Cortex of kidney (tissue), 1 donor: Measurements from ENCODE around the gene RANBP1.

Experiments used
- DNase-seq: peaks from one replicate; lab custom pipeline; 2025; lab: John Stamatoyannopoulos, UW

RANBP1 gene

GRCh38 chr22:20088263-20088648, 27.6 kb upstream of the RANBP1 start:
- DNase-seq, result no peak

DNA sequence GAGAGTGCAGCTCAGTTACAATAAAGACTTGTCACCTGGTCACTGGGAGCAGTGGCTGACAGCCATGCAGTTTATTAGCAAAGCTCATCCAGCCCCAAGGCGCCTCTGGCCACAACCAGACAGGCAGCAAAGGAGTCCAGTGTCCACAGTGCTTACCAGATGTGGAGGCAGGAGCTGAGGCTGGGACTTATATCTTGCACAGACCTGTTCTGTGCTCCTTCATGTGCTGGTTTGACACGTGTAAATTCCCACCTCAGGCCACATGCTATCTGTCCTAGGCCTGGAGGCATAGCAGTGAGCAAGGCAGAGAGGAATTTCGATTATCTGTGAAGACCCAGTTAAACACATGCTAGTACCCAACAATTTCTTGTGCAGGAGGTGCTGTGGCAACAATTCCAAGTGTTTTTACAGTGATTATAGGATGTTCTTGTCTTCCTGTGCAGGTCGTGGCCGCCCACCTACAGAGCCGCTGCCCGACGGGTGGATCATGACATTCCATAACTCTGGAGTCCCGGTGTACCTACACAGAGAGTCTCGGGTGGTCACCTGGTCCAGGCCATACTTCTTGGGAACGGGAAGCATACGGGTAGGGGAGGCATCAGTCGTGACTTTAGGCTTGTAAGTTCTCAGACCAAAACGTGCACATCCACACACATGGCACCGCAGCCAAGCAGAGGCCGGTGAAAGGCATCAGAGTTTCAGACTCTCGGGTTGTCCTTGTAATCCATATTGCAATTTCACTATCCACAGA, 26.5 kb upstream of the RANBP1 start:
- DNase-seq, result no peak

DNA sequence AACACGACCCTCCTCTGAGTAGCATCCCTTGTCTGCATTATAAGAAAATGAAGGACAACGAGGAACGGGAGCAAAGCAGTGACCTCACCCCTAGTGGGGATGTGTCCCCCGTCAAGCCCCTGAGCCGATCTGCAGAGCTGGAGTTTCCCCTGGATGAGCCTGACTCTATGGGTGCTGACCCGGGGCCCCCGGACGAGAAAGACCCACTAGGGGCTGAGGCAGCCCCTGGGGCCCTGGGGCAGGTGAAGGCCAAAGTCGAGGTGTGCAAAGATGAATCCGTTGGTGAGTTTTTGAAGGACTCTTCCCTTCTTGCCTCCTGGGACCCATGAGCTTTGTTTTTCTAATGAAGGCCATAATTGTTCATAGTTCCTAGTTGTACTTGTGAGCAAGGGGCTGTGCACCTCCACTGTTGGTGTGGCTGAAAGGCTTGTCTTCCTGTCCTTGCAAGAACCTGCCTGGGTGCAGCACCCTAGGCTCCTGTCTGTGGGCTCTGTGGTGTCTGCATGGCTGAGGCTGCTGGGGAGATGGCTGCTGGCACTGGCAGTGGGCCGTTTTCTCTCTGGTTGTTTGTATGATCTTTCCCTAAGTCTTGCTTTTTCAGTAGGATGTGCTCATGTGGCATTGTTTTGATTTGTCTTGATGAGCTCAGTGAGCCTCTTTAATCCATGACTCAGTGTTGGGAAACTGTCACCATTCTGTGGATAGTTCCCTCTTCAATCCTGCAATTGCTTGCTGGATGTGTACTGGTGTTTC, 25.8 kb upstream of the RANBP1 start:
- no peak for DNase-seq

DNA sequence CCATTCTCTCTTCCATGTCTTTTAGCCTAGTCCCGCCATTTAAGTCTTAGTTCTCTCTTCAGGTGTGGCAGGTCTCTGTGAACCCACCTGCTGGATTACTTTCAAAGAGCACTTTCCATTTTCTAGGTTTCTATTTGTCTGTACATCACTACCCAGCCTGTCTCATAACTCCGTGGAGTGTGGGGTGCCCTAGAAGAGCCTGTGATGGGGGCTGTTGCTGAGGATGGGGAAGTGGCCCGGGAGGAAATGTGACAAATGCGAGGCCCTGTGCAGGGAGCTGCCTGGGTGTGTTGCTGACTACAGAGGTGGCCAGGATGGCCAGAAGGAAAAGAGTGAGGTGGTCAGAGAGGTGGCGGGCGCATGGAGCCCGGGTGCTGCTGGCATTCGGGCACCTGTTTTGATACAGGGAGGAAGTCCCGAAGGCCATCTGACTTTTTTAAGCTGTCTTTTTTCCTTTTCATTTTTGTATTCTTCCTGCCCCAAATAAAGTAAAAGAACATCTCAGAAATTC, 25.1 kb upstream of the RANBP1 start:
- no peak for DNase-seq

GRCh38 chr22:20091690-20092476, 24.0 kb upstream of the RANBP1 start:
- no peak for DNase-seq

GRCh38 chr22:20092477-20092854, 23.4 kb upstream of the RANBP1 start:
- no peak for DNase-seq

DNA sequence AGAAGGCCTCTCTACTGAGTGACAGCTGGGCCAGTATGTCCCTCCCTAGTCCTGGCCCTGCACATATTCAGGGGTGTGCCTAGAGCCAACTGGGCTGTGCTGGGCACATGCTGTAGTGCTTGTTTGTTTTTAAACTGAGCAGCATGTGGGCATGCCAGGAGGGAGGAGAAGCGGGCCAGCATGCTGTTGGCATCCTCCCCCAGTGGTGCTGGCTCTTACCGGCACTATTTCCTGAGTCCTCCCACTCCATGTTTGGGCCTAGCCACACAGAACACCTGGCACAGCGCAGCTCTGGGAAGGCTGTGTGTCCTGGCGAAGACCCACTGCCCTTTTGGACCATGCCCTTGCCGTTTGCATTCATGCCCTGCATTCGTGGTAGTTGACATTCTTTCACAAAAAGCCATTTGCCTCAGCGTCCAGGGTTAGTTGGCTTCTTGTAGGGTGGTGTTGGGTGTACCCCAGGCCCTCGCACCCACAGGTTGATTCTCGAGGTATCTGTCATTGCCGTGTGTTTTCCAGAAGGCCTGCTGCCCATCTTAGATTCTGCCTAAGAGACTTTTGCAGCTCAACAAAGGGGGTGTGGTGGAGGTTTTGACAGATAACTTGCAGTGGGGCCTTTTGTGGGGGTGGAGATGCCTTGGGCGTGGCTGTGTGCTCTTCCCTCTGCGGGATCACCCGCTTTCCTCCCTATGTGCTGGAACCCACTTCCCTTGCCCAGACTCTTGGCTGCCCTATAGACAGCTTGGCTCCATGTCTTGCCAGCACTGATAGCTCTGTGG, 22.3 kb upstream of the RANBP1 start:
- DNase-seq, result no peak

DNA sequence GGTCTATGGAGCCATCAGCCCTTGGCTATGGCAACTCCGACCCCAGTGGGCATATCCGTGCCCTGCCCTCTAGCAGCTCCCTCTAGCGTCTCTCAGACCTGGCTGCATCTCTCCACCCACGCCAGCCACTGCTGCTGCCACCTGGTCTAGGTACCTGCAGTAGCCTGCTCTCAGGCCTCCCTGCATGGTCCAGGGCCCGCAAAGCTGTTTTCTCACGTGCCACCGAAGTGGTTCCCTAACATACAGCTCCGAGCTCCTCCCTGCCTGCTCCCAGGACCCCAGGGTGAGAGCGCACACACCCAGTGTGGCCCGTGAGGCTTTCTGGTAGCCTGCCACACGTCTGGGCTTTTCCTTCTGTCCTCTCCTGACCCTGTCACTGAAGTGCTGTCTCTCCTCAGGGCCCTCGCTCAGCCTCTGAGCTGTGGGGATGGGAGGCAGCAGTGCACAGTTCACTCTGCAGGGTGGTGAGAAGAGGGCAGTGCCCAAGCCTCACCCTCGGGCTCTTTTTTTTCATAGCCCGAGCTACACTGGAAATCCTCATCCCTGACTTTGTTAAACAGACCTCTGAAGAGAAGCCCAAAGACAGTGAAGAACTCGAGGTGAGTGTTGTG, 21.6 kb upstream of the RANBP1 start:
- no peak for DNase-seq

GRCh38 chr22:20095521-20095920, 20.4 kb upstream of the RANBP1 start:
- no peak for DNase-seq

GRCh38 chr22:20096574-20097420, 19.1 kb upstream of the RANBP1 start:
- no peak for DNase-seq

DNA sequence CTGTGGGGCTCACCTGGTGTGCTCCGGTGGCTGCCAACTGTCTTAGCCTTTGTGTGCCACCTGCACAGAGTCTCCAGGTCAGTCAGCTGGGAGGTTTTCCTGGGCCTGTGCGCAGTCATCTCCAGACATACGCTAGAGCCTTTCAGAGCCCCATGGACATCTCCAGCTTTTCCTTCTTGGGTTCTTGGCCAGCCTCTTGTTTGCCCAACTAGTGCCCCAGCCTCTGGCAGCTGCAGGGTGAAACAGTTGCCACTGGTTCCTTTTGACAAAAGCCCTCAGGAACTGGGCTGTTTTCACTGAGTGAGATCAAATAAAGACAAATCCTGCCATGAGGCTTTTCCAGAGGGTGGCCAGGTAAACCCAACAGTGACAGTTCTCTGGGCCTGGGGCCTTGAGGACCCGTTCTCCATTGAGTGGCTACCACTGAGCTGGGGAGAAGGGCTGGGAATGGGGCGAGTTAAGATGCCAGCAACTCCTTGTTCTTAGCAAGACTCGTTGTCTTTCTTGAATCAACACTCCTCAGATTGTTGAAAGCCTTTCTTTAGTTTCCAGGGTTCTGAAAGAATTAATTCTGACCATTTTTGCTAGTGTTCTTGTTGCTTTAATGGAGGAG, 16.7 kb upstream of the RANBP1 start:
- no peak for DNase-seq

GRCh38 chr22:20101638-20102037, 14.3 kb upstream of the RANBP1 start:
- DNase-seq, result no peak

DNA sequence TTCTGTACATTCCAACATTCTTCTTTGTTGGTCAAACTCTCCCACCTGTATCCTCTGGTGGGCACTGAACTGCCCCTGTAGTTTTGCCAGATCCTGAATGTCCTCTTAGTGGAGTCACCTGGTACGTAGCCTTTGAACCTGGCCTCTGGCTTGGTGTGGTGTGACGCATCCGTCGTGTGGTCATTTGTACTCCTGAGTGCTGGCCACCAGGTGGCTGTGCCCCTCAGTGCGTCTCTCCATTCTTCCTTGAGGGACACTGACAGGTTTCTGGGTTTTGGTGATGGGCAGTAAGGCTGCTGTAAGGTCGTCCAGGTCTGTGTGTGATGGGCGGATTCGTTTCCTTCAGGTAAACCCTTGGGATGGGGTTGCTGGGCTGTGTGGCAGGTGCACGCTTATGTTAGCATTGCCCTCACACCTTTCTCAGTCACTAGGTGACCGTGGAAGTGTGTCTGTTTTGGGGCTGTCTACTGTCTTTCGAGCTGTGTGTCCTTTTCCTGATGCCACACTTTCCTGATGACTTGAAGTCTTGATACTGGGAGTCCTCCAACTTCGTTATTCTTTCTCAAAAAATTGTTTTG, 13.6 kb upstream of the RANBP1 start:
- DNase-seq, result no peak

- DNase-seq, result no peak
Observed at GRCh38 chr22:20105456-20106204, 10.3 kb upstream of the RANBP1 start.

GRCh38 chr22:20106205-20106848, 9.6 kb upstream of the RANBP1 start:
- no peak for DNase-seq

GRCh38 chr22:20106849-20107237, 9.1 kb upstream of the RANBP1 start:
- DNase-seq, result no peak

DNA sequence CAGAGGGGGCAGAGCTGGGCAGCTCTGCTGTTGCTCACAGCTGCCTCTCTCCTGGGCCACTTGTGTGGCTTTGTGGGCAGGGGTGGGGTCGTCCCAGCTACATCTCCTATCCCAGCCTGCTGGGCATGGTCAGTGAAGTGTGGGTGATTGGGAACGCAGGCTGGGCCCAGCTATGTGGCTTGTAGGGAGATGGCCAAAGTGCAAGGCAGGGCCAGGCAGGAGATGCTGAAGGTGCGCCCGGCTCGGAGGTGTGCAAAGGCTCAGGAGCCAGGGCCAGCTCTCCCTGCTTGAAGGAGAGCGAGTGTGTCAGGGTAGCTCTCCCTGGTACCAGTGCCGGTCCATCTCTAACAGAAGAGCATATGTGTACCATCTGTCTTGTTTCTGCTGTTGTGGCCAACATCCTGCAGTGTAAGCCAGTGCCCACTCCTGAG, 8.4 kb upstream of the RANBP1 start:
- DNase-seq, result no peak
